ENCODE data around the gene PI4K2B.
"Not testable (repeated sequence)": the region's sequence is repeated elsewhere in the genome, so short reads cannot be mapped to it uniquely, and the experiment has no call there.

Gene PI4K2B

GRCh38 chr4:25211721-25212120 is 22.1 kb upstream of the PI4K2B start:
- no peak overlapping the region for H3K4me3 ChIP-seq (ENCODE audit: control insufficient read depth, low read depth, low read length)
- TF ChIP-seq, protein P1, sequence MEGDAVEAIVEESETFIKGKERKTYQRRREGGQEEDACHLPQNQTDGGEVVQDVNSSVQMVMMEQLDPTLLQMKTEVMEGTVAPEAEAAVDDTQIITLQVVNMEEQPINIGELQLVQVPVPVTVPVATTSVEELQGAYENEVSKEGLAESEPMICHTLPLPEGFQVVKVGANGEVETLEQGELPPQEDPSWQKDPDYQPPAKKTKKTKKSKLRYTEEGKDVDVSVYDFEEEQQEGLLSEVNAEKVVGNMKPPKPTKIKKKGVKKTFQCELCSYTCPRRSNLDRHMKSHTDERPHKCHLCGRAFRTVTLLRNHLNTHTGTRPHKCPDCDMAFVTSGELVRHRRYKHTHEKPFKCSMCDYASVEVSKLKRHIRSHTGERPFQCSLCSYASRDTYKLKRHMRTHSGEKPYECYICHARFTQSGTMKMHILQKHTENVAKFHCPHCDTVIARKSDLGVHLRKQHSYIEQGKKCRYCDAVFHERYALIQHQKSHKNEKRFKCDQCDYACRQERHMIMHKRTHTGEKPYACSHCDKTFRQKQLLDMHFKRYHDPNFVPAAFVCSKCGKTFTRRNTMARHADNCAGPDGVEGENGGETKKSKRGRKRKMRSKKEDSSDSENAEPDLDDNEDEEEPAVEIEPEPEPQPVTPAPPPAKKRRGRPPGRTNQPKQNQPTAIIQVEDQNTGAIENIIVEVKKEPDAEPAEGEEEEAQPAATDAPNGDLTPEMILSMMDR (IDR thresholded peaks at IDR 0.05; ENCODE audit: control insufficient read depth, insufficient read depth, low read depth, low read length, missing control alignments) = no peak
- no peak for DNase-seq (ENCODE audit: low read depth)

- no peak overlapping the region for H3K4me3 ChIP-seq (ENCODE audit: control insufficient read depth, low read depth, low read length)
Observed at GRCh38 chr4:25212822-25213221, 21.0 kb upstream of the PI4K2B start.

GRCh38 chr4:25213347-25213979 is 20.4 kb upstream of the PI4K2B start:
- no peak overlapping the region for H3K4me3 ChIP-seq (ENCODE audit: control insufficient read depth, low read depth, low read length)
- TF ChIP-seq, protein P1 (IDR thresholded peaks at IDR 0.05; ENCODE audit: control insufficient read depth, insufficient read depth, low read depth, low read length, missing control alignments) = no peak

More at GRCh38 chr4:25212822-25213221, 21.0 kb upstream of the PI4K2B start:
- TF ChIP-seq, protein P1 (IDR thresholded peaks at IDR 0.05; ENCODE audit: control insufficient read depth, insufficient read depth, low read depth, low read length, missing control alignments) = no peak
- DNase-seq (ENCODE audit: low read depth) = no peak

DNA sequence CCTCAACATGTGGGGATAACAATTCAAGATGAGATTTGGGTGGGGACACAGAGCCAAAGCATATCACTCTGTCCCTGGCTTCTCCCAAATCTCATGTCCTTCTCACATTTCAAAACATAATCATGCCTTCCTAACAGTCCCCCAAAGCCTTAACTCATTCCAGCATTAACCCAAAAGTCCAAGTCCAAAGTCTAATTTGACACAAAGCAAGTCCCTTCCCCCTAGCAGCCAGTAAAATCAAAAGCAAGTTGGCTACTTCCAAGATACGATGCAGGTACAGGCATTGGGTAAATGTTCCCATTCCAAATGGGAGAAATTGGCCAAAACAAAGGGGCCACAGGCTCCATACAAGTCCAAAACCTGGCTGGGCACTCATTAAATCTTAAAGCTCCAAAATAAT is 19.1 kb upstream of the PI4K2B start:
- H3K4me3 ChIP-seq (ENCODE audit: control insufficient read depth, low read depth, low read length) = not testable (repeated sequence)

More at GRCh38 chr4:25213347-25213979, 20.4 kb upstream of the PI4K2B start:
- DNase-seq (ENCODE audit: low read depth) = no peak

GRCh38 chr4:25215511-25215910 is 18.3 kb upstream of the PI4K2B start:
- TF ChIP-seq, protein P1 (IDR thresholded peaks at IDR 0.05; ENCODE audit: control insufficient read depth, insufficient read depth, low read depth, low read length, missing control alignments) = no peak
- H3K4me3 ChIP-seq (ENCODE audit: control insufficient read depth, low read depth, low read length) = no peak overlapping the region
- no peak for DNase-seq (ENCODE audit: low read depth)

More for the DNA sequence above, 19.1 kb upstream of the PI4K2B start:
- not testable (repeated sequence) for DNase-seq (ENCODE audit: low read depth)

DNA sequence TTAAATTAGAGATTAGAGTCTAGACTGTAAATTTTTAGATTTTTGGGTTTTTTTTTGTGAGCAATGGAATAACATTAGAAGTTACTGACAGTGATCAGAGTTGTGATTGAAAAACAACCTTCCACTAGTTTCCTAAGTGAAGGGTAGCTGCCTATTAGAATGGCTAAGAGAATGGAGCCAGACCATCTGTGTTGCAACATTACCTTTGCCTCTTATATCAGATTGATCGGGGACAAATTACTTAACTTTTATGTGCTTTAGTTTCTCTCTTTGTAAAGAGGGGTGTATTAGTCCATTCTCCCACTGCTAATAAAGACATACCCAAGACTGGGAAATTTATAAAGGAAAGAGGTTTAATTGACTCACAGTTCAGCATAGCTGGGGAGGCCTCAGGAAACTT is 12.5 kb upstream of the PI4K2B start:
- no peak for DNase-seq (ENCODE audit: low read depth)
- TF ChIP-seq, protein P1 (IDR thresholded peaks at IDR 0.05; ENCODE audit: control insufficient read depth, insufficient read depth, low read depth, low read length, missing control alignments) = no peak
- no peak overlapping the region for H3K4me3 ChIP-seq (ENCODE audit: control insufficient read depth, low read depth, low read length)

GRCh38 chr4:25223802-25224375 is 9.9 kb upstream of the PI4K2B start:
- H3K4me3 ChIP-seq (ENCODE audit: control insufficient read depth, low read depth, low read length) = no peak overlapping the region
- no peak for DNase-seq (ENCODE audit: low read depth)
- TF ChIP-seq, protein P1 (IDR thresholded peaks at IDR 0.05; ENCODE audit: control insufficient read depth, insufficient read depth, low read depth, low read length, missing control alignments) = no peak
